Activated CD4-positive, alpha-beta T cell treated with anti-CD3 and anti-CD28 coated beads for 36 hours (primary cell): ENCODE results near the gene NPPC. TPM values are rescaled to one million over a fixed set of nuclear protein-coding genes. Genes with fewer than 3 reads are reported as not detected.
A peak's percentile ranks its signal among the peaks of the same experiment; 100 is the strongest.
"Not testable (repeated sequence)": the region's sequence is repeated elsewhere in the genome, so short reads cannot be mapped to it uniquely, and the experiment has no call there.

Experiments
- ATAC-seq: fragments of 200-7000 bp; cut with Tn5 transposase; one replicate; pipeline ENCODE4 v1.10.0; 2021; ENCODE audit warnings: mild to moderate bottlenecking, moderate library complexity
- CTCF ChIA-PET: fragments of 350-600 bp; sonication (Branson Sonifier 250); formaldehyde crosslinking; loops from one replicate; lab custom pipeline; 2021; ENCODE audit warnings: antibody characterized with exemption; lab: Charles Lee
- POLR2A ChIA-PET: fragments of 350-600 bp; sonication (Branson Sonifier 250); formaldehyde crosslinking; loops from one replicate; lab custom pipeline; 2021; ENCODE audit warnings: antibody characterized with exemption, inconsistent platforms; lab: Charles Lee
- DNase-seq: peaks from one replicate; pipeline ENCODE4 v3.0.0-alpha.2; 2020
- H3K27ac Mint-ChIP-seq: one replicate; pipeline ENCODE4 v1.8.0; 2021; ENCODE audit warnings: mixed read lengths
- H3K27me3 Mint-ChIP-seq: one replicate; pipeline ENCODE4 v1.8.0; 2021; ENCODE audit warnings: mixed read lengths
- H3K36me3 Mint-ChIP-seq: one replicate; pipeline ENCODE4 v1.8.0; 2021; ENCODE audit warnings: low read depth, mixed read lengths
- H3K4me1 Mint-ChIP-seq: one replicate; pipeline ENCODE4 v1.8.0; 2021; ENCODE audit warnings: mixed read lengths
- H3K4me3 Mint-ChIP-seq: one replicate; pipeline ENCODE4 v1.8.0; 2021; ENCODE audit warnings: mild to moderate bottlenecking, moderate library complexity, mixed read lengths
- H3K9me3 Mint-ChIP-seq: one replicate; pipeline ENCODE4 v1.8.0; 2021; ENCODE audit warnings: low read depth, mixed read lengths
- intact Hi-C, 2 experiments: fragments of 100-400 bp; cut with DNase I in 1 of 2; cut with micrococcal nuclease in 1 of 2; formaldehyde crosslinking; loops; one replicate each; pipeline versions ENCODE4 v1.14.2 to v1.15.1; 2022 to 2024; cut with DNase I, micrococcal nuclease
- total RNA-seq, 2 experiments: library from RNA; stranded (reverse); gene quantifications; one replicate each; pipeline ENCODE4 v1.2.3, GENCODE V29; 2021

NPPC gene
- total RNA-seq, 2 experiments from 2014 or later = 0.35 to 0.46 TPM

DNA sequence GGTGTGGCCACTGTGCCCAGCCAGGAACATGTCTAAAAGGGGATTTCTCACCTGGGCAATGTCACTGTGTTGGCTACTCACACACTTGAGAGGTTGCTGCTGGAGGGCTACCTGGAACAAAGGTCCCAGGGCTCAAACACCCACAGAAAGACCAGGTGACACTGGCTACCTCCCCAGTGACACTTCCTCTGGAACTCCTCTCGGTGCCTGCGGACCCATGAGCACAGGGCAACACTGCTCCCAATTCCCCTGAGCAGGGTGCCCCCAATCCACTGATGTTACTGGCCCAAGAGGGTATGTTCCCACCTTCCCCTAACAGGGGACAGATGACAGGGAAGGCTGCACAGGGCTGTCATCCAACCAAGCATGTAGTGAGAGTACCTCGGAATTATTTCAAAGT lies 5.8 kb downstream of the NPPC start:
- Mint-ChIP-seq H3K4me3 (no peak overlapping the region), H3K36me3 (no peaks in the 10 kb centered on the region), H3K27me3 (peaks cover 15% of the 10 kb centered on the region), H3K4me1 (peaks cover 6% of the 10 kb centered on the region), H3K27ac (no peak overlapping the region), H3K9me3 (no peaks in the 10 kb centered on the region)
- intact Hi-C loops = loop anchor here in 1 of 2 experiments (10.0 kb wide), 1 partner anchor 314 kb away; no protein-coding TSS in a partner anchor
- CTCF ChIA-PET = interaction anchor here (0.8 to 1.8 kb wide), 5 partner anchors 9 to 407 kb away, joined by 3 to 5 read pairs (median 4); no protein-coding TSS in a partner anchor
- POLR2A ChIA-PET = interaction anchor here (0.6 kb wide), 1 partner anchor 348 kb away, joined by 5 read pairs; no protein-coding TSS in a partner anchor
- no peak for DNase-seq
- no peak for ATAC-seq

DNA sequence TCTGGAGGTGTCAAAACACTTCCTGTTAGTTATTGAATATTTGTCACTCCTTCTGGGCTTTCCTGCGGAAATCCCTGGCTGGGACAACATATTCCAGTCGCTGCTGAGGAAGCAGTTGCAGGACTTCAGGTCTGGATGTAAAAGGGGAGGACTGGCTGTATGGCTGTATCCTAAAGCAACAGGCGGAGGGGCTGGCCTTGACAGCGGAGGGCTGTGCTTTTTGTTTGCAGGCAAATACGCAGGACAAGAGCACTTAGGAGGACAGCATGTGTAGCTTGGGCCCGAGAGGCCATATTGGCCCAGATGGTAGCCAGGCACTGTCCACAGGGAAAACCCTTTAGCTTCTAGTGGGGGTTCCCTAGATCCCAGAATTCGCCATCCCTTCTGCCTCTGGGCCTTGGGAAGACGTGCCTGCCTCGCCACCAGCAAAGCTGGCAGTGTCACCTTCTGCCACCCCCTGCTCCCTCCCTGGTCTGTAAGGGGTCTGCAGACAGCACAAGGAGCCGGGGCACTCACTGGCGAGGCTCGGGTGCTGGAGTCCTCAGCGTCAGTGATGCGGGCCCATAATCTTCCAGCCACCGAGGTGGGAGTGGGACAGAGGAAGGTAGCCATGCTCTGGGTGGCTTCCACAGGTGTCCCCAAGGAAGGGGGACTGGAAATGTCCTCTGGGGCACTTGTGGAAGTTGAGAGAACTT lies 6.7 kb downstream of the NPPC start:
- intact Hi-C loops = loop anchor here in 1 of 2 experiments (10.0 kb wide), 1 partner anchor 315 kb away; no protein-coding TSS in a partner anchor
- H3K9me3 Mint-ChIP-seq = no peaks in the 10 kb centered on the region
- POLR2A ChIA-PET = no interaction called here
- H3K27ac Mint-ChIP-seq = no peak overlapping the region
- H3K4me1 Mint-ChIP-seq = peaks cover 6% of the 10 kb centered on the region
- peaks cover 12% of the 10 kb centered on the region for H3K27me3 Mint-ChIP-seq
- H3K4me3 Mint-ChIP-seq = no peak overlapping the region
- ATAC-seq = no peak
- DNase-seq = no peak
- no peaks in the 10 kb centered on the region for H3K36me3 Mint-ChIP-seq
- CTCF ChIA-PET = interaction anchor here (0.8 to 1.7 kb wide), 4 partner anchors 8 to 25 kb away, joined by 3 to 5 read pairs (median 4); no protein-coding TSS in a partner anchor

DNA sequence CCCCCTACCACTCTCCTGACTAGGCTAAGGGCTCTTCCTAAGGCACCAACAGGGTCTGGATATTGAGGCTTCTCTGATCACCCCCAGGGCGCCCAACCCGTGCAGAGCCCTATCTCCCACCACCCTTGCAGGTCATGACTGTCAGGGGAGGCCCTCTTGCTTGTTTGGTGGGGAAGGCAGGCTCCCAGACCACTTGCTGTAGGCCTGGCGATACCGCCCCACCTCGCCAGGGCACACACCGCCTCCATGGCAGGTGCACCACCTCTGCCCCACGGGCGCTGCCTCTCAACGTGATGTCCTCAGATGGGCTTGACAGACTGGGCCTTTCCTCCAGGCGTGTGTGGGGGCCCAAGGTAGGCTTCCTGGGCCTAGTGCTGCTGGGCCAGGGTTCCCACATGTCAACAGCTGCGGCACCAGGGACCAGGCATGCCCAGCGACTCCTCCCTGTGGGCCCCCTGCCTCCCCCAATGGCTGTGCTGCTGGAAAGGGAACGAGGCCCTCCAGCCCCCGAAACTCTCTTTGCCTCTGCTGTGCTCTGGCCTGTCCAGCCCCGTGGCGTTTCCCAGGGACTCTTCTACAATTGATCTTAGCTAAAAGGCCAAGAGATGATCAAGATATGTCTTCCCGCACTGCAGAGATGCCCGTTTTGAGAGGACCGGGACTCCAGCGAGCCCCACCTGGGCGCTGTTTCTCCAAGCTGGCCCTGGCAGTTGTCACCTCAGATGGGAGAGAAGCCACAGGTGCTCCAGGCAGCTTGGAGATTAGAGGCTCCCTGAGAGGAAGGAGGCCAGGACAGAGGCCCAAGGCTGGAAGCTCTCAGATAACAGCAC lies 7.5 kb downstream of the NPPC start:
- ChIA-PET CTCF (interaction anchor here (0.8 to 1.3 kb wide), 2 partner anchors 18 to 24 kb away, joined by 3 to 5 read pairs; no protein-coding TSS in a partner anchor), POLR2A (no interaction called here)
- Mint-ChIP-seq H3K27me3 (peaks cover 4% of the 10 kb centered on the region), H3K27ac (no peak overlapping the region), H3K36me3 (no peaks in the 10 kb centered on the region), H3K4me3 (no peak overlapping the region), H3K4me1 (peaks cover 6% of the 10 kb centered on the region), H3K9me3 (no peaks in the 10 kb centered on the region)
- DNase-seq (no peak), ATAC-seq (no peak)
- intact Hi-C loops = no loop called here

DNA sequence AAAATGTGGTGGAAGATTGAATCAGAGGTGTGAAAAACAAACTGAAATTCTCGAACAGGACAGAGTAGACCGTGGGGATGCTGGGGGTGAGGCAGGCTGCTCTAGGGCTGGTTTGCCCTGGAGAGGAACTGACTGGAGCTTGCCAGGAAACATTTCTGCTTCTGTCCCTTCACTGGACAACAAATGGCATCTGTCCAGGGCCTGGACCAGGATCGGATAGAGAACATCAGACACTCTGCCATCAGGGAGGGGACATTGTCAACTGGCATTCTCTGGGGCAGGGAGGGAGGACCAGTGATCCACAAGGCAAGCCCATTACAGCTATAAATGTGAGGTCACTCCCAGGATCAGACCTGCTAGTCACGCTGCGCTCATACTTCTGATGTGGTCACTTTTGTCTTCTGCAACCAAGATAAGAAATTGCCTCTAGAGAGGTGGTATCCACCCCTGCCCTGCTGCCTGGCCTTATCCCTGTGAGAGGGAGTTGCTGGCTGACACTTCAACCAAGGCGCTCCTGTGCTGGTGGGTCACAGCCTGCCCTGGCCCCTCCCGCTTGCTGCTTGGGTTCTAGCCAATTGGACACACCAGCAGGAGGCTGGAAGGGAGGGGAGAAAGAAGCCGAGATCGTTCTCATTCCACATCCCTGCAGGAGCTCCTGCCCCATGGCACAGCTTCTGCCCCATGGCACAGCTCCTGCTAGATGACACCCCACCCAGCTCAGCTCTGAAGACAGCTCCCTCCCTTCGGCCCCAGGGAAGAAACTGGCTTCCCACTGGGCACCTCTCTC lies 8.7 kb downstream of the NPPC start:
- Mint-ChIP-seq H3K27me3 (no peaks in the 10 kb centered on the region), H3K4me3 (no peak overlapping the region), H3K36me3 (no peaks in the 10 kb centered on the region), H3K4me1 (peaks cover 6% of the 10 kb centered on the region), H3K27ac (no peak overlapping the region), H3K9me3 (no peaks in the 10 kb centered on the region)
- ATAC-seq (peak; percentile 57), DNase-seq (peak; percentile 3)
- ChIA-PET POLR2A (no interaction called here), CTCF (interaction anchor here (0.6 to 2.9 kb wide), 5 partner anchors 11 to 638 kb away, joined by 3 to 17 read pairs (median 3); no protein-coding TSS in a partner anchor)
- intact Hi-C loops = no loop called here

DNA sequence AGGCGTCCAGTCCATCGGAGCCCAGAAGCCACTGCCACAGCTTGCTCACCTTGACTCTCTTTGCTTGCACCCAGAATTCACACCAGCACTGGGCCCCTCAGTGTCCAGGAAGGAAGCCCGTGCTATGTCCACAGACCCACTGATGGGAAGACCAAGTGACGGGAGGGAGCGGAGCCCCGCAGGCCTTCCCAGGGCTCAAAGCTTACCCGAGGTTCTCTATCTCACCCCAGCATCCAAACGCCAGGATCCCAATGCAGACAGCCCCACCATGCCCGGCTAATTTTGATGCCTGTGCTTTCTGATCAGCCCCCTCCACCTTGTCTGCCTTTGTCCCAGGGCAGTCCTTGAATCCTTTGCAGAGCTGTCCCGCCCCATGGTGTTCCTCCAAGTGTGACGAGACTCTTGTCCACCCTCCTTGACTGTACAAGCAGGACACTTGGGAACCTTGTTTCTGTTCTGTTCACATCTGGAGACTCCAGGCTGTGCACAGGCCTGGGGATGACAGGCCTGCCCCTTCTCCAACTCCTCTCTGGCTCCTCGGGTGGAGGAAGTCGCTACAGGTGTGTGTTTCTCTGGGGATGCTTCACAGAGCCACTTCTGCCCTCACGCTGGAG lies 12.0 kb downstream of the NPPC start:
- POLR2A ChIA-PET = no interaction called here
- Mint-ChIP-seq H3K4me1 (peaks cover 20% of the 10 kb centered on the region), H3K4me3 (no peak overlapping the region), H3K36me3 (no peaks in the 10 kb centered on the region), H3K9me3 (no peaks in the 10 kb centered on the region), H3K27me3 (no peaks in the 10 kb centered on the region), H3K27ac (no peak overlapping the region)
- intact Hi-C loops = no loop called here
- CTCF ChIA-PET = no interaction called here
- no peak for DNase-seq
- ATAC-seq = no peak

GRCh38 chr2:231911381-231911780 lies 14.8 kb downstream of the NPPC start:
- no peaks in the 10 kb centered on the region for H3K36me3 Mint-ChIP-seq
- H3K4me1 Mint-ChIP-seq = peaks cover 13% of the 10 kb centered on the region
- intact Hi-C loops = no loop called here
- ChIA-PET CTCF (interaction anchor here (1.0 to 2.2 kb wide), 4 partner anchors 9 to 529 kb away, joined by 3 to 10 read pairs (median 4); no protein-coding TSS in a partner anchor), POLR2A (no interaction called here)
- no peak for ATAC-seq
- no peaks in the 10 kb centered on the region for H3K27me3 Mint-ChIP-seq
- no peak overlapping the region for H3K27ac Mint-ChIP-seq
- H3K4me3 Mint-ChIP-seq = no peak overlapping the region
- DNase-seq = no peak
- no peaks in the 10 kb centered on the region for H3K9me3 Mint-ChIP-seq

- Mint-ChIP-seq H3K36me3 (no peaks in the 10 kb centered on the region), H3K27ac (no peak overlapping the region), H3K4me1 (peaks cover 13% of the 10 kb centered on the region), H3K4me3 (no peak overlapping the region), H3K27me3 (no peaks in the 10 kb centered on the region), H3K9me3 (no peaks in the 10 kb centered on the region)
- POLR2A ChIA-PET = no interaction called here
- DNase-seq (no peak), ATAC-seq (no peak)
- intact Hi-C loops = no loop called here
- CTCF ChIA-PET = interaction anchor here (0.7 to 2.2 kb wide), 5 partner anchors 9 to 529 kb away, joined by 3 to 10 read pairs (median 3); no protein-coding TSS in a partner anchor
Observed at GRCh38 chr2:231910771-231911170, 15.4 kb downstream of the NPPC start.

DNA sequence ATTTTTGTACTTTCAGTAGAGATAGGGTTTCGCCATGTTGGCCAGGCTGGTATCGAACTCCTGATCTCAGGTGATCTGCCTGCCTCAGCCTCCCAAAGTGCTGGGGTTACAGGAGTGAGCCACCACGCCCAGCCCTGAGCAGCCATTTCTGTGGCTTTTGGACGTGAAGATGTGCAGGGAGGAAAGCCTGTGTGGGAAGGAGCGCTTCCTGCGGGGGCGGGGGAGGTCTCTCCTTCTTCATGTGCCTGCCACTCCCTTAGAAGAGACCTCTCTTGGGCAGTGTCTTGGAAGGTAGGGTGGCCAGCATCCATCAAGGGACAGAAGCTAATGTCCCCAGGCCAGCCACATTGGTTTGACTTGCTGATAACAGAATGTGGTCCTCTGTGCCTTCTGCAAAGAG lies 16.0 kb downstream of the NPPC start:
- H3K4me3 Mint-ChIP-seq, H3K36me3 Mint-ChIP-seq, DNase-seq, H3K27ac Mint-ChIP-seq, H3K9me3 Mint-ChIP-seq, POLR2A ChIA-PET, intact Hi-C loops, H3K27me3 Mint-ChIP-seq, ATAC-seq: not testable (repeated sequence)
- CTCF ChIA-PET = interaction anchor here (0.6 to 2.2 kb wide), 4 partner anchors 9 to 530 kb away, joined by 3 to 10 read pairs (median 4); no protein-coding TSS in a partner anchor
- peaks cover 13% of the 10 kb centered on the region for H3K4me1 Mint-ChIP-seq

- no peaks in the 10 kb centered on the region for H3K9me3 Mint-ChIP-seq
- no peaks in the 10 kb centered on the region for H3K36me3 Mint-ChIP-seq
- no peak overlapping the region for H3K27ac Mint-ChIP-seq
- no peak for DNase-seq
- CTCF ChIA-PET = interaction anchor here (0.6 to 2.2 kb wide), 4 partner anchors 9 to 427 kb away, joined by 3 to 10 read pairs (median 4); no protein-coding TSS in a partner anchor
- no peak for ATAC-seq
- H3K4me1 Mint-ChIP-seq = peaks cover 13% of the 10 kb centered on the region
- POLR2A ChIA-PET = no interaction called here
- H3K27me3 Mint-ChIP-seq = no peaks in the 10 kb centered on the region
- no peak overlapping the region for H3K4me3 Mint-ChIP-seq
- intact Hi-C loops = loop anchor here in 1 of 2 experiments (5.0 kb wide), 1 partner anchor 613 kb away; the partner anchor contains the start of gene PRSS56
Observed at GRCh38 chr2:231909631-231910030, 16.6 kb downstream of the NPPC start.

DNA sequence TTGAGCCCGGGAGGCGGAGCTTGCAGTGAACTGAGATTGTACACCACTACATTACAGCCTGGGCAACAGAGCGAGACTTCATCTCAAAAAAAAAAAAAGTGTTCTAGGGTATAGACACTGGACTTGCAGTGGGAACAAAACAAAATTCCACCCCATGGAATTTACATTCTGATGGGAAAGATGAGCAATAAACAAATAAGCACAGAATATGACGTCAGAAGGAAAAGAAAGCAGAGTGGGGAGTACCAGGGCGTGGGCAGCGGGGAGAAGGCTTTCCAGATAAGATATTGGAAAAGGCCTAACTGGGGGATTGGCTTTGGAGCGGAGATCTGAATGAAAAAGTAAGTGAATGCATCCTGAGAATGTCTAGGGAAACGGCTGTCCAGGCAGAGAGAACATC lies 17.6 kb downstream of the NPPC start:
- Mint-ChIP-seq H3K36me3 (no peaks in the 10 kb centered on the region), H3K27me3 (no peaks in the 10 kb centered on the region), H3K9me3 (no peaks in the 10 kb centered on the region), H3K27ac (no peak overlapping the region), H3K4me1 (peaks cover 13% of the 10 kb centered on the region), H3K4me3 (no peak overlapping the region)
- ChIA-PET POLR2A (no interaction called here), CTCF (interaction anchor here (0.6 to 1.5 kb wide), 3 partner anchors 20 to 428 kb away, joined by 3 to 4 read pairs (median 3); no protein-coding TSS in a partner anchor)
- DNase-seq = no peak
- ATAC-seq = no peak
- intact Hi-C loops = loop anchor here in 1 of 2 experiments (5.0 kb wide), 1 partner anchor 614 kb away; the partner anchor contains the start of gene PRSS56
